Kidney (tissue), 14 donors: ENCODE results near the gene SMAD6. TPM values are rescaled to one million over a fixed set of nuclear protein-coding genes. Genes with fewer than 3 reads are reported as not detected.

ENCODE experiments used
- DNase-seq, 5 donors: peaks; one replicate each; pipeline ENCODE4 v3.0.0-alpha.2; 2013 to 2020
- FAIRE-seq: peaks from 2 replicates; lab custom pipeline; 2012; peaks lifted over from hg19 to GRCh38; lab: Jason Lieb, UNC
- H3K27ac ChIP-seq, 2 donors: one replicate each; pipeline ENCODE4 v1.7.0; 2013; ENCODE audit warnings: low read depth in 2 of 2, low read length in 2 of 2, inconsistent platforms in 1 of 2
- H3K27me3 ChIP-seq: one replicate; pipeline ENCODE4 v1.7.1; 2013; ENCODE audit warnings: low read length, inconsistent platforms; ENCODE audit not compliant: control insufficient read depth, insufficient read depth
- H3K36me3 ChIP-seq, 3 donors: one replicate each; pipeline versions ENCODE4 v1.7.0 to v1.7.1; 2013; ENCODE audit warnings: low read length in 3 of 3, control low read depth in 1 of 3, inconsistent platforms in 1 of 3; ENCODE audit not compliant: insufficient read depth in 3 of 3, control insufficient read depth in 2 of 3
- H3K4me1 ChIP-seq, 3 donors: one replicate each; pipeline versions ENCODE4 v1.7.0 to v1.7.1; 2013; ENCODE audit warnings: low read length in 3 of 3, inconsistent platforms in 1 of 3, low read depth in 1 of 3; ENCODE audit not compliant: control insufficient read depth in 2 of 3, insufficient read depth in 2 of 3
- H3K4me3 ChIP-seq, 3 donors: one replicate each; pipeline versions ENCODE4 v1.7.0 to v1.8.1; 2013; ENCODE audit warnings: low read length in 3 of 3, control low read depth in 1 of 3, inconsistent platforms in 1 of 3
- H3K9ac ChIP-seq, 3 donors: one replicate each; pipeline versions ENCODE4 v1.7.0 to v1.7.1; 2013; ENCODE audit warnings: low read length in 3 of 3, control low read depth in 1 of 3, inconsistent platforms in 1 of 3
- H3K9me3 ChIP-seq, 3 donors: one replicate each; pipeline versions ENCODE4 v1.7.0 to v1.7.1; 2013; ENCODE audit warnings: low read length in 3 of 3, control low read depth in 1 of 3, inconsistent platforms in 1 of 3; ENCODE audit not compliant: control insufficient read depth in 2 of 3, insufficient read depth in 1 of 3
- intact Hi-C: fragments of 100-400 bp; cut with DNase I; formaldehyde crosslinking; loops from one replicate; pipeline ENCODE4 v1.11.1; 2022
- polyA plus RNA-seq: library from polyadenylated mRNA; stranded (reverse); fragments of 350-450 nt; fragmentation: Illumina TruSeq; extraction: RNeasy Lipid Tissue Mini Kit (QIAGEN cat#74804); gene quantifications from one replicate; pipeline ENCODE4 v1.2.3, GENCODE V29; 2014; ENCODE audit warnings: low read depth, low replicate concordance; ENCODE audit not compliant: insufficient read depth
- total RNA-seq: library from RNA; stranded (reverse); fragmentation: NEBNext Ultra II Directional; extraction: Animal tissue kit (Norgen Biotek cat#: 25700); gene quantifications from one replicate; pipeline ENCODE4 v1.2.1, GENCODE V29; 2021
- TF ChIP-seq, protein P1 (sequence below): IDR thresholded peaks from 3 replicates; pipeline ENCODE4 v1.5.1; 2012; ENCODE audit warnings: mild to moderate bottlenecking, moderate library complexity, borderline replicate concordance; ENCODE audit not compliant: insufficient read depth; ENCODE audit errors: extremely low read depth
- donor health status: control.
- donor health status: control.
- donor health status: control.
- donor health status: control.
- donor health status: control.
- donor health status: DM: yes; HTN: yes; CAD: no.
- donor health status: Normal renal cell carcinoma (clear cell type).

Gene SMAD6
- total and polyA plus RNA-seq, 2 donors from 2014 or later: 15.4 to 23.0 TPM

DNA sequence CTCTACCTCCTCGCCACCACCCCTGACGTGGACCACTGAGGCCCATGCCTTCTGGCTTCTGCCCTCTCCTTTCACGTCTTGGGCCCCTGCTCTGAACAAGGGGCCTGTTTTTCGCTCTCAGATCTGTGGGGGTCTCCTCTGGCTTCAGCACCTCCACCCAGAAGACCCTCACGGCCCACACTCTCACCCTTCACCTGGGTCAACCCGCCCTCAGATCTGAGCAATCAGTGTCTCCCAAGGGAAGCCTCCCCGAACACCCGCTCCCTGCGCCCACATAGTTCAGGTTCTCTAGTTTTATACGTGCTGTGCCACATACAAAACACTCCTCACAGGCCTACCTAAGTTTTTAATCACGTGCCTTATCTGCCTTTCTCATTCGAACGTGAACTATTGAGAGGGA, 48.2 kb upstream of the SMAD6 start:
- Histone ChIP-seq H3K4me1 (peaks cover 0 to 17% (median 5%) of the 10 kb centered on the region in 3 donors), H3K9me3 (no peaks in the 10 kb centered on the region), H3K27ac (no peak overlapping the region), H3K4me3 (no peak overlapping the region), H3K9ac (no peak overlapping the region), H3K36me3 (no peaks in the 10 kb centered on the region), H3K27me3 (no peaks in the 10 kb centered on the region)
- intact Hi-C loops: no loop called here
- DNase-seq (no peak), FAIRE-seq (no peak)
- TF ChIP-seq, protein P1, sequence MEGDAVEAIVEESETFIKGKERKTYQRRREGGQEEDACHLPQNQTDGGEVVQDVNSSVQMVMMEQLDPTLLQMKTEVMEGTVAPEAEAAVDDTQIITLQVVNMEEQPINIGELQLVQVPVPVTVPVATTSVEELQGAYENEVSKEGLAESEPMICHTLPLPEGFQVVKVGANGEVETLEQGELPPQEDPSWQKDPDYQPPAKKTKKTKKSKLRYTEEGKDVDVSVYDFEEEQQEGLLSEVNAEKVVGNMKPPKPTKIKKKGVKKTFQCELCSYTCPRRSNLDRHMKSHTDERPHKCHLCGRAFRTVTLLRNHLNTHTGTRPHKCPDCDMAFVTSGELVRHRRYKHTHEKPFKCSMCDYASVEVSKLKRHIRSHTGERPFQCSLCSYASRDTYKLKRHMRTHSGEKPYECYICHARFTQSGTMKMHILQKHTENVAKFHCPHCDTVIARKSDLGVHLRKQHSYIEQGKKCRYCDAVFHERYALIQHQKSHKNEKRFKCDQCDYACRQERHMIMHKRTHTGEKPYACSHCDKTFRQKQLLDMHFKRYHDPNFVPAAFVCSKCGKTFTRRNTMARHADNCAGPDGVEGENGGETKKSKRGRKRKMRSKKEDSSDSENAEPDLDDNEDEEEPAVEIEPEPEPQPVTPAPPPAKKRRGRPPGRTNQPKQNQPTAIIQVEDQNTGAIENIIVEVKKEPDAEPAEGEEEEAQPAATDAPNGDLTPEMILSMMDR: no peak

DNA sequence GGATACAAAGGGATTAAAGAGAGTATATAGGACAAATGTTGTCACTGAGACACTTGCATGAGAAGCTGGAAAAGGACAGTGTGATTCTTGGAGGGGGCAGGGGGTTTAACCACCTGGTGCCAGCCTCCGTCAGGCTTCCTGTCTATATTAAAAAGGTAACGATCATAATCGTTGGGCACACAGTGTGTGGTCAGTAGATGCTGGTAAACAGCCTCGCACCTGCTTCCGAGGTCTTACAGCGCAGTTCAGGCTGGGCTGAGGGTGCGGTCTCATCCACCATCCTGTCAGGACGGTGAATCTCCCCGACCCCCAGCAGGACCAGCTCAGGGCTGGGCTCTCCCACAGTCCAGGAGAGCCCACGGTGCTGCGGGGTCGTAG, 47.7 kb upstream of the SMAD6 start:
- Histone ChIP-seq H3K27me3 (no peaks in the 10 kb centered on the region), H3K36me3 (no peaks in the 10 kb centered on the region), H3K27ac (peak overlapping the region in 1 of 2 donors; percentile 11), H3K9me3 (no peaks in the 10 kb centered on the region), H3K4me3 (no peak overlapping the region), H3K4me1 (peaks cover 0 to 17% (median 5%) of the 10 kb centered on the region in 3 donors), H3K9ac (no peak overlapping the region)
- TF ChIP-seq, protein P1: no peak
- DNase-seq (no peak), FAIRE-seq (no peak)
- intact Hi-C loops: no loop called here

DNA sequence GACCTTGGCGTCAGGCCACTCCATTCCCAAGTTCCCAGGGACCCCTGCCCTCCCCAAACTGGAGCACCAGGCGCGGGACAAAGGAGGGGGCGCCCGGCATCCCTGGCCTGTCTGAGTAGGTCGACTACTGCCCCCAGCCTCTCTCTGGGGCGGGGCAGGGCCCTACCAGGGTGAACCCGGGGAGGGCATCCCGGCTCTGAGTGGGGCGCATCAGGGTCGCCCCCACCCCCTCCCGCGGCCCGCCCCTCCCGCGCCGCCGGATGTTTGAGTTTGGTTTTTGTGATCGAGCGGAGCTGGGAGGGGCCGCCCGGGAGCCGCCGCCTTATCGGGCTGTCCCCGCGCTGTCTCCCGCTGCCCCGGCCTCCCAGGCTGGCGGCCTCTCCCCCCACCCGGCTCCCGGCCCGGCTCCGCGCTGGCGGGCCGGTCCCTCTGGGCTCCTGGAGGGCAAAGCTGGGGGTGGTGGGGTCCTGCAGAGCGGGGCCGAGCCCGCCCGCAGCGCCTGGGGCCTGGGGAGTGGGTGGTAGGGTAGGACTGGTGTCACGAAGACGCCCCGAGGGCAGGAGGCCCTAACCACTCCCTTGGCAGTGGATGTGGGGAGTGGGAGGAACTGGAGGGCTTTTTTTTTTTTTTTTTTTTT, 47.2 kb upstream of the SMAD6 start:
- no peak overlapping the region for H3K27ac ChIP-seq
- intact Hi-C loops: no loop called here
- no peaks in the 10 kb centered on the region for H3K36me3 ChIP-seq
- DNase-seq: peak in 3 of 5 donors; percentile 35 to 84 (median 65)
- no peaks in the 10 kb centered on the region for H3K9me3 ChIP-seq
- no peak overlapping the region for H3K9ac ChIP-seq
- TF ChIP-seq, protein P1: no peak
- no peak for FAIRE-seq
- no peaks in the 10 kb centered on the region for H3K27me3 ChIP-seq
- no peak overlapping the region for H3K4me3 ChIP-seq
- peaks cover 0 to 15% (median 5%) of the 10 kb centered on the region in 3 donors for H3K4me1 ChIP-seq
